Measurements from ENCODE around the gene TCERG1L. TPM values are rescaled to one million over a fixed set of nuclear protein-coding genes. Genes with fewer than 3 reads are reported as not detected.

Gene TCERG1L
- not detected in 2 replicates for total RNA-seq

GRCh38 chr10:131311661-131312477 lies at the start of gene TCERG1L:
Gene TCERG1L (minus strand): TSS chr10:131311721. CDS start chr10:131311635, 86 bp downstream.

Measured in bladder microvascular endothelial cell (primary cell).